Stimulated activated effector memory CD8-positive, alpha-beta T cell treated with anti-CD3 and anti-CD28 coated beads, Interleukin-12 subunit alpha, Interleukin-12 subunit beta, amount 100 ng/mL, for 72 hours (primary cell): ENCODE data around the gene GPR180.

Source experiments
- ATAC-seq: fragments of 150-1000 bp; cut with Tn5 transposase; 2 replicates; pipeline ENCODE4 v1.10.0; 2021
- DNase-seq, 2 donors: peaks; one replicate each; pipeline ENCODE4 v3.0.0; 2021 to 2022; ENCODE audit warnings: low spot score in 2 of 2
- H3K27ac Mint-ChIP-seq: one replicate; pipeline ENCODE4 v1.8.0; 2022; ENCODE audit warnings: mild to moderate bottlenecking, mixed read lengths
- H3K36me3 Mint-ChIP-seq: one replicate; pipeline ENCODE4 v1.8.0; 2022; ENCODE audit warnings: mild to moderate bottlenecking, mixed read lengths
- H3K4me1 Mint-ChIP-seq: one replicate; pipeline ENCODE4 v1.8.0; 2022; ENCODE audit warnings: mixed read lengths
- H3K4me3 Mint-ChIP-seq: one replicate; pipeline ENCODE4 v1.8.0; 2022; ENCODE audit warnings: mild to moderate bottlenecking, mixed read lengths
- H3K9me3 Mint-ChIP-seq: one replicate; pipeline ENCODE4 v1.8.0; 2022; ENCODE audit warnings: mixed read lengths

Gene GPR180

DNA sequence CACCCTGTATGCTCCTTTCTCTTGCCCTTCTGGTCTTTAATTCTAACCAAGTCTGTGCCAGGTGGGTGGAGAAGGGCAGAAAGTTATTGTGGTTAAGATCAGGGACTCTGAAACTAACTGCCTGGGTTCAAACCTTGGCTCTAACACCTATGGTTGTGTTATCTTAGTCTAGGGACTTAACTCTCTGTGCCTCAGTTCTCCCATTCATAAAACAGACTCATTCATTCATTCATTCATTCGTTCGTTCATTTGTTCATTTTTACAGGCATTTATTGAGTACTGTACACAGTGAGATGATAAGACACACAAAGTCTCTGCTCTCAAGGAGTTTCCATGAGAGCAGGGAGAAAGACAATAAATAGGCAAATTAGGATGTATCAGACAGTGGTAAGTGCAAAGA is 80.6 kb downstream of the GPR180 start:
- ATAC-seq (no peak), DNase-seq (no peak)
- Mint-ChIP-seq H3K27ac (no peak overlapping the region), H3K4me3 (no peak overlapping the region), H3K4me1 (no peaks in the 10 kb centered on the region), H3K9me3 (no peaks in the 10 kb centered on the region), H3K36me3 (no peaks in the 10 kb centered on the region)

DNA sequence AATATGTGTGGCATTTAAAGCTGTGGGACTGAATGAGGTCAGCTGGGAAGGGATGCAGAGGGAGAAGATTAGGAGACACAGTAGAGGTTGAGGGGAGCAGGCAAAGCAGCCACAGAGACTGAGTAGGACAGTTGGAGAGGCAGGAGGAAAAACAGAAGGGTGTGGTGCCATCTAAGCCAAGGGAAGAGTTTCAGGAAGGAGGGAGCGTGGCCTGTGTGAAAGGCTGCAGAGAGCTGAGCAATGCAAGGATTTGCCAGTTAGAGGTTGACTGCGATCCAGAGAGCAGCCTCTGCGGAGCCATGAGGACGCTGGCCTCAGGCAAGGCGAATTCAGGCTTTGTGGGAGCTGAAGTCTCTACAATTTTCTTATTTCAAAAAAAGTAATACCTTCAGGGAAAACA is 81.8 kb downstream of the GPR180 start:
- Mint-ChIP-seq H3K9me3 (no peaks in the 10 kb centered on the region), H3K36me3 (no peaks in the 10 kb centered on the region), H3K4me1 (no peaks in the 10 kb centered on the region), H3K27ac (no peak overlapping the region), H3K4me3 (no peak overlapping the region)
- ATAC-seq (no peak), DNase-seq (no peak)
